GM21717 (cell line): ENCODE data around the gene CIB4.

ENCODE experiments used
- ATAC-seq: cut with Tn5 transposase; IDR thresholded peaks from one replicate; pipeline ENCODE4 v1.9.1; 2021; ENCODE audit warnings: mild to moderate bottlenecking, moderate library complexity; ENCODE audit not compliant: unreplicated experiment

The CIB4 gene

DNA sequence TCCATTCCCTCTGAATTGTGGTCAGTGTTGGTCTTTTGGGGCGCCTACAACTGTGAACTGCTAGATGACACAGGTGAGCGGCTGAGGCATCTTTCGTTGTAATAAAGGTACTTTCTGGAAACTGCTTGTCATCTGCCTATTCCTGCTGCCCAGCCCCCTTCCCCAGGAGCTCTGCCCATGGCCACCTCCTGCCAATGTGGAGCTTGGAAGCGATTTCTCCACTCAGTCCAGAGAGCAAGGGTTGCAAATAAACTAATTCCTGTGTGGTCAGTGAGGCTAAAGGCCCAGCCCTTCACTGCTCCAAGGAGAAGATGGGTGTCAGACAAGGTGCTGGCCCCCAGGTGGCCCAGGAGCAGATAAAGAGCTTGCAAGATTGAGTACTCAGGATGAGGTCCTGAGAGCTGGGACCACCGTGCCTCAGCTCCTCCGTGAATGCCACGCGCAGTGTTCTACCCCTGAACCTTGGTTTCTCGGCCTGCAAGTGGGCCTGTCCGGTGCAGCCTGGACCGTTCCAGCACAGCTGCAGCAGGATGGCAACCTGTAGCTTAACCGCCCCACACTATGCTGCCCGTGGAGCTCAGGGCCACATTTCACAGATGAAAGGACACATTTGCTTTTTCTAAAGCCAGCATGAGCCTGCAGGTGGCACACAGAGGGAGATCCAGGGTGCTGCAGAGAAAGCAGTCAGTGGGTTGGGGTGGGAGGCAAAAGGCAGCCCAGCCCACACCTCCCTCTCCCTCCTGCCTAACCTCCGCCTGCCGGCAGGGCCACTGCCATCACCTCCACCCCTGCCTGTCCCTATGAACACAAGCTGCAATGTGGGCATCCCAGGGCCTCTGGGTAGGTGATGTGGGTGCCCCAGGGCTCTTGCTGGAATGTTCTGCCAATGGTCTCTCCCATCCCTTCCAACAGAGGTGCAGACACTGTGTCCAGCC, 84.6 kb downstream of the CIB4 start:
- no peak for ATAC-seq

DNA sequence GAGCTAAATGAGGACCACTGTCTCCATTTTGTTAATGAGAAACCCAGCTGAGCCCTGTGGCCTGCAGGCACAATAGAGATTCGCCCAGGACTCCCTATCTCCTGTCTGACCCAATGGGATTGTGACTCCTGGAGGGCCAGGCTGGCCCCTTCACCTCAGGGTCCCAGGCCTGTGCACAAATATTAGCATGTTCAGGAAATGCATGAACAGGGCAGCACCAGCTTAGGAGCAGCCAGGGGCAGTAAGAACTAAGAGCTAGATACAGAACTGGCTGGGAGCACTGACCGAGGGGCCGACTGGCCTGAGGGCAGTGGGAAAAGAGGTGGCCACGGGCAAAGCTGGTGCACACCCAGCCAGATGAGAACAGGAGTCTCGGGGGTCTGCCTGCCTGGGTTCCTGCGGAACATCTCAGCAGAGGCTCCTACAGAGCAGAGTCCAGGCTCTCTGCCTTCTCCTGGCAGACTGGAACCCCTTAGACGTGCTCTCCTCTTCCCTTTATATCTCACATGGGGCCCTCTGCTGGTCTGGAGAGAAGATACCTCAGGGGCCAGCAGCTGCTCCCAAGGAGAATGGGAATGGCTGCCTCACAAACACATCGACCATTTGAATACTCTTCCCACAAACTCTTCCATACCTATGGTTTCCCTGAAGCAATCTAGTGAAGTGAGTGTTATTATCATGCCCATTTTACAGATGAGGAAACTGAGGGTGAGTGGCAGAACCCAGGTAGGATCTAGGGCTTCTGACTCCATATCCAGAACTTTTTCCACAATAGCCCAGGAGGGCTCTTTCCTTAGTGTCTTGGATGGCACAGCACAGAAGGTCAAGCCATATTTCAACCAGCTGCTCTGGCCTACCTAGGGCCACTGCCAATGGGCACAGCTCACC, 85.7 kb downstream of the CIB4 start:
- no peak for ATAC-seq

DNA sequence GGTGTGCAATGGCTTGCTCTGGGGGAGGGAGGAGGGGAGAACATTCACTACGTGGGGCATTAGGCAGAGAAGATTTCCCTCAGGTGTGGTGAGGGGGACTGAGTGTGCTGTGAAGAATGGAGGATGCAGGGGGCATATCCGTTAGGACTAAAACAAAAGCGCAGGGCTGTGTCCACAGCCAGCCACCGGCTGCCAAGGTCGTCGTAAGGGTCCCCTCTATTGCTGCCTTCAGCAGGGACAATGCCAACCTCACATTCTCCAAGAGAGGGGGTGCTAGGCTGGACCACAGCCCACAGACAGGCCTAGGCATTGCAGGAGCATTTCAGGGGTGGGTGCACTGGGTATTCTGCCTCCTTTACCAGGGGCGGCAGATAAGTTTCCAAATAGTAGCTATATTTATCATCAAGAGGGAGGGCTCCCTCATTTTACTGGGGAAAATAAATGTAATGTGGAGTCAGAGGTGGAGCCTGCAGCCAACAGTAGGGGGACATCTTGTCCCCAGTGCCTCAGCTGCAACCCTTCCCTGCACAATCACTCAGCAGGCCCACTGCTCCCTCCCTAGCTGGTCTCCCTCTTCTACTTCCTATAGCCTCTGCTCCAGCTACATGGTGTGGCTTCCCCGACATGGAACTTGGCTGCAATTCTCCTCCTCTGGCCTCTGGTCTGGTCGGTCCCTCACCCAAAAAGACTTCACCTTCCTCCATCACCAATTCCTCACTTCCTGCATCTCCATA, 88.4 kb downstream of the CIB4 start:
- ATAC-seq, result no peak

DNA sequence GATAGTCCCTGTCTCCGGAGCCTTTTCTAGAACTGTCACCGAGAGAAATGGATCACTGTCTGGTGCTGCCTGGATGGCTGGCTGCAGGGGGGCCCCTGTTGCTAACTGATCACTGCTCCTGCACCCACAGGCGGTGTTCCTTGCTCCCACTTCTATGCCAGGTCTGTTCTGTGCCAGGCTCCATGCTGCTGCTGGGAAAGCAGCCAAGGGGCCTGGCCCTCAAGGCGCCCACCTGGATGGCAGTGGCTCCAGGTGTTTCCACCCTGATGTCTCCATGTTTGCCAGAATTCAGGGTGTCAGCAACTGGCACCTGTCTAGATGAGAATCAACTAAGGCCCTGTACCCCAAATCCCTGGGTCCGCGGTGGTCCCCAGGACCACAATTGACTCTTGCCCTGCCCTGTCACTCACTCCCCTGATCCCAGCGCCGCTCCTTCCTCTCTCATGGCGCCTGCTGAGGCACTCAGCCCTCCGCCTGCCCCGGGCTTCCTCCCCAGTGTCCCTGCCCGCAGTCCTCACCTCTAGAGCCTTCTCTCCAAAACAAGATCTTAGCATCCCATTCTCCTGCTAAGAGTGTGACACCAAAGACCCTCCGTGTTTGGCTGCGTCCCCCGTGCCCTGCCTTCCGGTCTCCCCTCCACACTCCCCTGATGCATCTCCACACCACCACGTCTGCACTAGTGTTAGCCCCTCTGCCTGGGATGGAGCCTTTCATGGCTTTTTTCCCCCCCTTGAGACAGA, 90.7 kb downstream of the CIB4 start:
- ATAC-seq, result no peak

DNA sequence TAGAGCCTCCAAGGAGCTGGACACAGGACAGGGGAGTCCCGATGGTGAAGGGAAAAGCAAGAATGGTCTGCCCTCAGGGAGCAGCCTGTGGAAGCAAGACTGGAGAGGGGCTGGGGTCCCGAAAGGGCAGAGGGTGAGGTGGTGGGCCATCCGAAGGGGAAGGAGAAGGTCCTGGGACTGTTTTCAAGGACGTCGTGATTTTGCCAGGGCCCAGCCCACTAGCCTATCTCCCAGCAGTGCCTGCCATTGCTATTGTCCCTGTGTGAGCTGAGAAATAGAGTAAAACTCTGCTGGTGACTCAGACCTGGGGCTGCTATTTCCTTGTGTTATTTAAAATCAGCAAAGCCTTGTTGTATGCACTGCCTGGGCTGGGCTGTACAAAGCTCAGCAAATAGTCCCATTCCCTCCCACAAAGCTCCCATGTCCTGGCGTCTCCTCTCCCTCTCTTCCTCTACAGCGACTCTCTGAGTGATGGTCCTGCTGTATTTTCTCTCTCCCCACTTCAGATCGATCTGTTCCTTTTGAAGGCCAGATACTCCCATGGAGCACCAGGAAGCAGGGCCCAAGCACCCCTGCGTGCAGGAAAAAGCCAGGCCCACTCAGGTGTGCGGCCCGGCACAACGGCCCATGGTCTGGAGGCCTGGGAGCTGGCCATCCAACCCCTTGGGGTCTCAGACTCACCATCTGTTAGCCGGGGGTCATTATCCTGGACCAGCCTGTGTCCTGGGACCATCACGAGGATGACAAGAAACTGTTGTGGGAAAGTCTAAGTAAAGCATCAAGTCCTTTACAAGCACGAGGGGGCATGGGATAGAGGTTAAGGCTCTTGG, 98.3 kb downstream of the CIB4 start:
- no peak for ATAC-seq

DNA sequence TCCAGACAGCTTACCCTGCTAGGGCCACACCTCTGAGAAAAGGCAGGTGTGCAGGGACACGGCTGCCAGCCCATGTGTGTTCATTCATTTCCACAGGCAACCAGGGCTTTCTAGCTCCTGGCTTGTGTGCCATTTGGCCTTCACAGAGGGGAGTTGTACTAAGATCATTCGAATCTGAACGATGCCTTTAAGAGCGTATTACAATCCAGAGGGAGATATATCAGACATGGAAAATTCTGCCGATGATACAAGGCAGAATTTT, 99.0 kb downstream of the CIB4 start:
- ATAC-seq, result no peak

DNA sequence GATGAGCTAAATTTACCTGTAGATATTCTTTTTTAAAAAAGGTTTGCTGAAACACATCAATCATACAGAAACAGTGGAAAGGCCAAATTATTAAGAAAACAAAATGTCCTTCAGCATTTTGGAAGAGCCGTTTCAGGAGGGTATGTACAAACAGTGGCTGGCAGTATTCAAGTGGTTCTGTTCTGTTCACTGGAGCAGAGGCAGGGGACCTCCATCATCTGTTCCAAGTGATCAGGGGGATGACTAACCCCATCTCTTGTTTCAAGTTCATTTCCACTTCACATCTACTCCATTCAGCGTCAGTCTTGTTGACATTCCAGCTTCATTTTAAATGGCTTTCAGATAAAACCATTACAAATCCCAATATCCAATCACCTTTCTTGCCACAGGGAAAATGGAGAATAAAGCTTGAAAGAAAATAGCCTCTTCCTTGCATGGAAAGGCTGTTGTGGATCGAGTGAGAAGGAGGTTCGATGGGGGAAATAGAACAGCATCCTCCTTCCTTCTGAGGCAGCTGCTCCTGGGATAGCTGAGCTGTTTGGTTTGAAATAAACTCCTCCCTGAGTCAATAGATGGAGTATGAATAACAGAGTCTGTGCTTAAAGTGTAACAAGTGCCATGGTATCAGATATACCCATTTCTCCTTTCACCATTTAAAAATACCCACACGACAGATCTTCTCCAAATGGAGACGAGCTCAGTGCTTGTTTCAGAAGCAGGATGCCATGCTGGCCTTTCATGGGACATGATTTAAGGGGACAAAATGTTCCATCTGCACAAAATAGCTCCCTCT, 99.6 kb downstream of the CIB4 start:
- no peak for ATAC-seq

DNA sequence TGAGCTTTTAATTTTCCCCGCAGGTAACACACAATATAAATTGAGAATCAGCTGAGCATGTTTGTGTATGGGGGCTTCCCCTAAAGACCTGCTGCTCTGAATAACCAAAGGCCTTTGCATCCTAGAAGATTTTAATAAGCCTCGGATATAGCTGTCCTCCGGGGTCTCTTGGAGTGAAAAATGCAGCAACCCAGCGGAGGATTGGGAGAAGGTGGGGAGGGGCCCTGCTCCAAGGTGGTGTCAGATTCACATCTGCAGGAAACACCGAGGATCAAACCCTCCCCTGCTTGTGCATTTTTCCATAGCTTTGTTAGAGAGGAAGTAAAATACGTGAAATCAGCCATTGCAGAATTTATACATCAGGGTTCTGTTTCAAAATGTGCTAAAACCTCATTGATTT, 100.2 kb downstream of the CIB4 start:
- ATAC-seq, result no peak

DNA sequence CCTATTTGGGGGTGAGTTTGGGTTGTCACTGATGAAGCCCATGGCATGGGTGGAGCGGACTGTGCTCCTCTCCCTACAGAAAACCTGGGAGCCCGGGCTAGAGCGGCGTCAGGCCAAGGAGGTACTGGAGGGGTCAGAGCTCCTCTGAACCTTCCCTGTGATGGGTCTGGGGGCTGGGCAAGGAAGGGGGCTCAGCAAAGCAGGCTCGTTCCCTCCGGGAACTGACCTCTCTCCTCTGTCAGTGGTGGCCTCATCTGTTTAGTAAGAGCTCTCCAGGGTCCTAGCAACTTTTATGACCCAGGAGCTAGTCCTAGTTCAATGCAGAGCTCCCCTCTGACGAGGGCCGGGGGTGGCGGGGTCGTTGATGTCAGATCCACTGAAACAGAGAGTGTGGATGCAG, 100.9 kb downstream of the CIB4 start:
- ATAC-seq, result no peak

DNA sequence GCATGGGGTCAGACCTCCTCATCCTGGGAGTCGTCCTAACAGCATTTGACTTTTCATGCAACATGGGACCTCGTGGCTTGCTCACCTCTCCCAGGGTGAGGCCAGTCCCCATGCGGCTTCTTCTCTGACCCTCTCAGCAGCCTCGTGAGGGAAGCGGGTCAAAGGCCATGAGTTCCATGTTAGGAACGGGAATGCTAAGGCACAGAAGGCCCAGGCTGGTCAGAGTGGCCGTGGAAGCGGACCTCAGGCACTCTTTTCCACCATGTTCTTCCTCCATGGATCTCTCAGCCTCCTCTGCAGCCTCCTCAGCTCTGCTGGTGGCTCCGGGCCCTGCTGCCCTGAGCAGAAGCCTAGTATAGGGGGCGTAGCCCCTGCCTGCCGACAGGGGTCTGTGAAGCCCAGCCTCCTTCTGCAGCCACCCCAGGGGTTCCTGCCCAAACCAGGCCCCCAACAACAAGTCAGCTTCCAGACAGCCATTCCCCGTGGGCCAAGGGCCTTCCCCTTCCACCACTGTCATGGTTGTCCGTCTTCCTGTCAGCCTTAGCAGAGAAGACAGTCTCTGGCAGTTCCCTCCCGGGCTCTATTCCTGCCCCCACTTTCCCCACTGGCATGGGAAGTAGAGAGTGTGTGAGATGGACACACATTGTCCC, 103.2 kb downstream of the CIB4 start:
- ATAC-seq, result no peak

DNA sequence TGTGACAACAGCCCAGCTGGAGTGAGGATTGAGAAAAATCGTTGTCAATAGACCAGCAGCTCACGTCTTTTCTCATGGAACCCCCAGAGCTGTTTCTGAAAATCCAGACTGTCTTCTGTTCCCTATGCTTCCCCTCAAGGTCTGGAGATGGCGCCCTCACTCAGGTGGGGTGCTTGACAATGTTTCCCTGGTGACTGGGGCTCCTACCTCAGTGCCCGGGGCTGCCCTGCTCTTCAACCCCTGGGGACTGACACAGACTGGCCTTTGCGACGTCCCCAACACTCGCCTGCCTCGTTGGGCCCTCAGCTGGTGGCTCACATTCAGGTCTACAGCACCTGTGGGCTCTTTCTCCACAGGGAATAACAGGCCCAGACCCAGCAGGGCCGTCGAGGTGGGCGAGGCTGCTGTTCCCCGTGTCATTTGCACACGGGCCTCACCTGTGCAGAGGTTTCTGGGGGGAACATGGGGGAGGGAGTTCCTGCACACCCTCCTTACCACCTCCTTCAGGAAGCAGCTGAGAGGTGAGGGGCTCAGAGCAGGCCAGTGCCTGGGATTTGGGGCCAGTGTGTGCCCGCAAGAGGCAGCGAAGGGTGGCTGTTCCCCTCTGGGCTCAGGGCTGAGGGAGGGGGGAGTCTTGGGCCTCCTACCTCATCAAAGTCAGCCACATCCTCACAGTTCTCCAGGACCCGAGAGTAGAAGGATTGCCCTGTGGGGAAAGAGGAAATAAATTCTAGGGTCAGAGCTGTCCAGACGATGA, 103.9 kb downstream of the CIB4 start:
- ATAC-seq, result no peak

DNA sequence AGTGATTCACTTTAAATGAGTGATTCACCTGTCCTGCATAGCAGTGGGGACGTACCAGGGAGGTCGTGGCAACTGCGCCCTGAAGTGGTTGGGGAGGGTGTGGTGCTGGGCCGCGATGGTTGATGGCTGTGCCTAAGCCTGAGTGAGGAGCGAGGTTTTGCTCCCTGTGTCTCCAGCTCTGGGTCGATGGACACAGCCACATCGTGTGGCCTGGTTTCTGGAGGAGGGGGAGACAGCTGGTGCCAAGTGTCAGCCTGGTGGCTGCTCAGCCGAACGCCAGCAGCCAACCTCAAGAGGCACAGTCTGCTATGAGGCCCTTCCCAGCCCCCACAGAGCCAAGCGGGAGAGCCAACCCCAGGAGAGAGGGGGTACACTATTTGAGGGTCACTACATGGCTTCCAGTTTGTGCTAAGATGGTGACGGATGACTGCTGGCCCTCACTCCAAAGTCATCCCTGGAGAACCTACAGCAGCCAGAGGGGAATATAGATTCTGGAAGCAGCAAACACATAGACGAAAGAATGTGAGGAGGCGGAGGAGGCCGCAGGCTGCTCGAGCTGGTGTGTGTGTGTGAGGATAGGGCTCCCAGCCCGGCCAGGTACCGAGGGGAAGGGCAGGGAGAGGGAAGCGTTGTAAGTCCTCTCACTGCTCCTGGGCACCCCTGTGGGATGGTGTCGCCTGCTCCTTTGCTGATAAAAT, 104.6 kb downstream of the CIB4 start:
- ATAC-seq, result no peak

DNA sequence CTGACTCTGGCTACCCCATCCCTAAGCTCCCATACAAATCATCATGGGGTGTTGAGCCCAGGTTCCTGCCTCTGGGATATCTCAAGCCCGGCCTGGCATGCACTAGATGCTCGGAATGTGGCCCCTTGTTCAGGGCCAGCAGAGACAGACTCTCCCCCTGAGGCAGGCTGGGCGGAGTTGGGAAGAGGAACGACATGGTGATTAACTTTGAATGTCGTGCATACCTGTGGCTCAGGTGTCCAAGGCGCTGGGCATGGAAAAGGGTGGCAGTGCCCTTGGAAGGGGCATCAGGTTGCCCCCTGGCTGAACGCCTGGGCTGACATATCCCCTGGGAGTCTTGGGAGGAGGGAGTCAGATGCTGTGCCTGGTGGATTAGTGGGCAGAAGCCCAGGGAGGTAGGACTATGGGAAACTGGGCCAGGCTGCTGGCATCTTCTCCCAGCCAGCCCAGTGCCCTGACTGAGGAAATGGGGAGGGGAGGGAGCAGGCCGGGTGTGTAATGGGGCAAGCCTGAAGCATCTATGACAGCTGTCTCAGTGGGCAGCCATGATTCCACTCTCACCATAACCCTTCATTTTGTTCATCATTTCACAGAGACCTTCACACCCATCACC, 105.4 kb downstream of the CIB4 start:
- ATAC-seq, result no peak

DNA sequence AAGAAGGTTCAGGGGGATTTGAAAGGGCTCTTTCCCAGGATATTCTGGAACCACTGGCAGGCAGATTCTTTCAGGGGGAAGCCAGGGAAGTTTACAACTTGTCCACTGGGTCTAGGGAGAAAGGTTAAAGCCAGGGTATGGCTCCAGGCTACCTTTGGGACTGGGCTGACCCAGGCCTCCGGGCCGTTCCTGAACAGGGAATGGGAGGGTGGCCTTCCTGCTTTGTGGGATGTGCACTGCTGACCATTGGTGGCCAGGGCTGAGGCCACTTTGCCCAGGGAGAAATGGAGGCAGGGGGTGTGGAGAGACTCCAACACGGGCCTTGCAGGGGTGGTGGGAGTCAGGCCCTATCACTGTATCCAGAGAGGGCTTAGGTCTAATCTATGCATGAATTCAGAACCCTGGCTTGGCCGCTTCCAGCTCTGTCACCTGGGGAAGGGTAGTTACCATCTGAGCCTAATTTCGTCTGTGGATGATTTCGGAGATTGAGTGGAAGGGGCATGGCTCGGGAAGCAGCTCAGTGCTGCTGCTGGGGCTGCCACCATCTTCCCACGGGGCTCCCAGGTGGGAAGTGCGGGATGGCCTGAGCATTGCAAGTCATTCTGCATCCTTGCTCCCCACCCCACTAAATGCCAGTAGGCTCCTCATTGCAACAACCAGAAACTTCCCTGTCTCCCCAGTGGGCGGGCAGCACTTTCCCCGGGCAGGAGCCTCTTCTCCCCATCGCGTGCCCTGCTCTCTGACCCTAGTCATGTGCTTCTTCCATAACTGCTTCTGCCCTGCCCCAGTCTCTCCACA, 106.1 kb downstream of the CIB4 start:
- ATAC-seq, result no peak

DNA sequence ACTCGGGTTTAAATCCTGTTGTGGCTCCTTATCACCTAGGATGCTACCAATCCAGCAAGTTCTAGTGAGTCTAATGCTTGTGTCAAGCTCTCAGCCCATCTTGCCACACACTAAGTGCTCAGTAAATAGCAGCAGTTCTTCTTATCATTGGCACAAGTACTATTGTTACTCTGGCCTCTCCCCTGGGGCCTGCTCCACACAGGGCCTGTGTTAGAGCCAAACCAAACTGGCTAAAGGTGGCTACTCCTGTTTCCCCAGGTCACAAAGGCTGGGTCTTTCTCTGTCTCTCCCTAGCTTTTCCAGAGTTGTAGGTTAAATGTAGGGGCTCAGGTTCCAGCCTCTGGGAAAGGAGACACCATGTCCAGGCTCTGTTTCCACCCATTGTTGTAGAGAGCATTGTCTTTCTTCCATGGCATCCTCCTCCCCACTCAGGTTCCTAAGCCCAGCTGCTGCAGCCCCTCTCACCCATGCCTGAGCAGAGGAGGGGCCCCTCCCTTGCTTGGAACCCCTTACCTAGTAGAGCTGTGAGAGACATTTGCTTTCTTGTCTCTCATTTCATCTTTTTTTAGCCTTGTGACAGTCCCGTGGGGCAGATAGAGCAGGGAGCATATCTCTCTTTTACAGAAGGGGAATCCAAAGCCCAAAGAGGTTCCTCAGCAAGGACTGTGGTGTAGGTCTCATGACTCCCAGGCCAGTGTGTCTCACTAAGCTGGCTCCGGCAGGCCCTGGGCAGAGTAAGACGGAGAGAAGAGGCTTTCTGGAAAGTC, 106.9 kb downstream of the CIB4 start:
- no peak for ATAC-seq
